Effector memory CD4-positive, alpha-beta T cell (primary cell): Measurements from ENCODE around the gene CATSPERZ.

Source experiments
- DNase-seq, 3 donors: peaks; one replicate each; pipeline ENCODE4 v3.0.0-alpha.2; 2020
- H3K27ac ChIP-seq: 2 replicates; pipeline ENCODE4 v1.7.0; 2013; ENCODE audit warnings: mild to moderate bottlenecking, low read length, moderate library complexity; ENCODE audit not compliant: insufficient read depth, poor library complexity, severe bottlenecking
- H3K27me3 ChIP-seq: replicated peaks from 2 replicates; pipeline ENCODE4 v1.7.0; 2013; ENCODE audit warnings: mild to moderate bottlenecking, low read length; ENCODE audit not compliant: insufficient read depth, control insufficient read depth, poor library complexity, severe bottlenecking
- H3K36me3 ChIP-seq: 2 replicates; pipeline ENCODE4 v1.7.0; 2013; ENCODE audit warnings: mild to moderate bottlenecking, low read length, moderate library complexity; ENCODE audit not compliant: control insufficient read depth, insufficient read depth
- H3K4me1 ChIP-seq: 2 replicates; pipeline ENCODE4 v1.7.0; 2013; ENCODE audit warnings: low read length, mild to moderate bottlenecking; ENCODE audit not compliant: control insufficient read depth, insufficient read depth, poor library complexity, severe bottlenecking
- H3K4me3 ChIP-seq: 2 replicates; pipeline ENCODE4 v1.7.0; 2013; ENCODE audit warnings: low read length, low read depth, mild to moderate bottlenecking; ENCODE audit not compliant: insufficient read depth, poor library complexity, severe bottlenecking
- H3K9me3 ChIP-seq: 2 replicates; pipeline ENCODE4 v1.7.0; 2013; ENCODE audit warnings: mild to moderate bottlenecking, low read length, moderate library complexity; ENCODE audit not compliant: control insufficient read depth
- total RNA-seq, 3 donors: gene quantifications; one replicate each; lab custom pipeline; 2026; lab: John Stamatoyannopoulos, UW

Gene CATSPERZ, protein sequence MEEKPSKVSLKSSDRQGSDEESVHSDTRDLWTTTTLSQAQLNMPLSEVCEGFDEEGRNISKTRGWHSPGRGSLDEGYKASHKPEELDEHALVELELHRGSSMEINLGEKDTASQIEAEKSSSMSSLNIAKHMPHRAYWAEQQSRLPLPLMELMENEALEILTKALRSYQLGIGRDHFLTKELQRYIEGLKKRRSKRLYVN
- total RNA-seq, result 0 reads per million in 3 donors

GRCh38 chr11:64299847-64300648 lies at the start of gene CATSPERZ:
TSS of gene CATSPERZ (plus strand) at chr11:64300358. CDS start at chr11:64300411, 53 bp downstream.
- Histone ChIP-seq H3K36me3 (no peaks in the 10 kb centered on the region), H3K4me3 (peak within 1 kb of the TSS; percentile 55), H3K27me3 (peaks cover 64% of the 10 kb centered on the region), H3K27ac (peak within 1 kb of the TSS; percentile 23), H3K4me1 (peaks cover 41% of the 10 kb centered on the region), H3K9me3 (no peaks in the 10 kb centered on the region)
- no peak for DNase-seq

- no peaks in the 10 kb centered on the region for H3K36me3 ChIP-seq
- no peaks in the 10 kb centered on the region for H3K9me3 ChIP-seq
- no peaks in the 10 kb centered on the region for H3K27me3 ChIP-seq
- peak overlapping the region; percentile 58 for H3K4me3 ChIP-seq
- H3K27ac ChIP-seq, result no peak overlapping the region
- DNase-seq, result no peak
- H3K4me1 ChIP-seq, result peaks cover 37% of the 10 kb centered on the region
These were observed 49.6 kb upstream of the CATSPERZ start for GRCh38 chr11:64250415-64251015.

DNA sequence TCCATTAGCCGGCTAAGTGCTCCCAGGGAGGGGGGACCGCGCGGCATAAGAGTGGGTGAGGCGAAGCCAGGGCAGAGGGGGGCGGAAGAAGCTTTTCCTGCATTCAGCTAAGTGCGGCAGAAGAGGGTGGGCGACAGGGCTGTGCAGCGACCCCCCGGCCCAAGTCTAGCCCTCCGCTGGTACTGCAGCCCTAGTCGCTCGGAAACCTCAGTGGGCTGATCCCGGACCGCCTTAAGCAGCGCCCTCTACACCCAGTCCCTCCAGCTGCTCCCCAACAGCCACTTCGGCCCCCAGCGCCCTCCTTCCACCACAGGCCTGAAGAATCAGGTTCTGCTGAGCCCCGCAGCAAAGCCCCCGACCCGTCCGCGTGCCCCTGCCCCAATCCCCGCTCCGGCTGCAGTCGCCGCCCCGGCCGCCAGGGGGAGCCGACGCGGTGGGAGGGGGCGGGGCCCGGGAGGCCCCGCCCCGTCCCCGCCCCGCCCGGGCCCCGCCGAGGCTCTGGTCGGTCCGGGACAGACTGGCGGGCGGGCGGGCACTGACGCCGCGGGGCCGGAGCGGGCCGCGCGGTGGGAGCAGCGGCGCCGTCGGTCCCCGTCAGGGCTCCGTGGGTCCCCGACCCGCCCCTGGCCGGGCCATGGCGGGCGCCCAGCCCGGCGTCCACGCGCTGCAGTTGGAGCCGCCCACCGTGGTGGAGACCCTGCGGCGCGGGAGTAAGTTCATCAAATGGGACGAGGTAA lies 49.0 kb upstream of the CATSPERZ start, which contains the start of gene PLCB3:
Gene PLCB3, plus strand, starts transcription at position 515 of the 737 bp plus-strand sequence. Its CDS starts 120 bp downstream, at position 635.
- Histone ChIP-seq H3K4me3 (peak within 1 kb of the TSS; percentile 65), H3K4me1 (peaks cover 32% of the 10 kb centered on the region), H3K27me3 (no peaks in the 10 kb centered on the region), H3K9me3 (no peaks in the 10 kb centered on the region), H3K27ac (no peak within 1 kb of the TSS), H3K36me3 (no peaks in the 10 kb centered on the region)
- DNase-seq, result peak; percentile 50 to 56 (median 54)

DNA sequence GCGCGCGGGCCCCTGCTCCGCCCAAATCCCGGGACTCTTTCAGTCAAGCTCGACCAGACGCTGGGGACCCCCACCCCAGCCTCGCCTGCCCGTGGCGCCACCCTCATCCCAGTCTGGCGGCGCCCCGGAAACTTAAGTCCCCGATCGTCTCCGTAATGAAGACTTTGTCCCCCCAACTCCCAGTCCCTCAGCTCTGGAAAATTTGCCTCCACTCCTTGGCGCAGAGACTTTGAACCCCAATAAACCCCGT lies 48.5 kb upstream of the CATSPERZ start:
- H3K27me3 ChIP-seq, result no peaks in the 10 kb centered on the region
- no peaks in the 10 kb centered on the region for H3K9me3 ChIP-seq
- no peaks in the 10 kb centered on the region for H3K36me3 ChIP-seq
- no peak for DNase-seq
- peak overlapping the region; percentile 65 for H3K4me3 ChIP-seq
- peaks cover 32% of the 10 kb centered on the region for H3K4me1 ChIP-seq
- H3K27ac ChIP-seq, result no peak overlapping the region

GRCh38 chr11:64252003-64252872 lies 47.9 kb upstream of the CATSPERZ start:
- no peaks in the 10 kb centered on the region for H3K27me3 ChIP-seq
- H3K4me1 ChIP-seq, result peaks cover 32% of the 10 kb centered on the region
- H3K4me3 ChIP-seq, result peak overlapping the region; percentile 65
- H3K36me3 ChIP-seq, result no peaks in the 10 kb centered on the region
- no peak overlapping the region for H3K27ac ChIP-seq
- H3K9me3 ChIP-seq, result no peaks in the 10 kb centered on the region
- no peak for DNase-seq

DNA sequence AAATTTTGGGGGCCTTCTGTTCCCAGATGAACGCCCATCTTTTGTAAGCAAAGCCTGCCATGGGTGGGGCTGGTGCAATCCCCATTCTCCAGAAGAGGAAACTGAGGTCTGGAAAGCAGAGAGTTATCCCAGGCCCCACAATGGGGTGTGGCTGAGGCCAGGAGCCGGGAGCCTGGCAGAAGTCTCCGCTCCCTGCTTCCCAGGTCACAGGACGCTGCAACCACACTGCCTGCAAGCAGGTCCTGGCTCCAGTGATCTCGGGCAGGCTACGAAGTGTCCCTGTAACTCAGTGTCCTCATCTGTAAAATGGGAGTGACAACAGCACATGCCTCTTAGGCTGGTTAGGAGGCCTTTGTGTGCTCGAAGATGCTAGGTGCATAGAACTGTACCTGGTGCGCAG lies 47.1 kb upstream of the CATSPERZ start:
- H3K36me3 ChIP-seq, result no peaks in the 10 kb centered on the region
- no peaks in the 10 kb centered on the region for H3K27me3 ChIP-seq
- no peak overlapping the region for H3K4me3 ChIP-seq
- no peaks in the 10 kb centered on the region for H3K9me3 ChIP-seq
- peaks cover 25% of the 10 kb centered on the region for H3K4me1 ChIP-seq
- H3K27ac ChIP-seq, result no peak overlapping the region
- no peak for DNase-seq

DNA sequence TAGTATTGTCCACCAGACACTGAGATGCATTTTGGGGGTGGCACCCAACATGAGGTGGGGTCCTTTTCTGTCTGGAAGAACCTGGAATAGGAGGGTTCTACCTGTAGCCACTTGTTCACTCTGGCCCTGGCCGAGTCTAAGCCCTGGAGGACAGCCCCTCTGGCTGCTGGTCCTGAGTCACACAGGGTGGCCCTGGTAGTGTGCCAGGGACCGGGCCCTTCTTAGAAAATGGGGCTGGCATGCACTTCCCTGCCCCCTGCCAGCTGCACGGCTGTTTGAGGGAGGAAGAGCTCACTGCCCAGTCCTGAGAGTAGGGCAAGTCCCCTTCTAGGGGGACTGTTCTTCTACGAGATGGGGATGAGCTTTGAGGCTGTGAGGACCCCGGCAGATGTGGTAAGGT lies 46.7 kb upstream of the CATSPERZ start:
- no peak for DNase-seq
- H3K4me1 ChIP-seq, result peaks cover 25% of the 10 kb centered on the region
- no peaks in the 10 kb centered on the region for H3K9me3 ChIP-seq
- no peaks in the 10 kb centered on the region for H3K27me3 ChIP-seq
- H3K27ac ChIP-seq, result no peak overlapping the region
- H3K4me3 ChIP-seq, result no peak overlapping the region
- no peaks in the 10 kb centered on the region for H3K36me3 ChIP-seq

GRCh38 chr11:64254326-64254725 lies 45.8 kb upstream of the CATSPERZ start:
- DNase-seq, result no peak
- Histone ChIP-seq H3K36me3 (no peaks in the 10 kb centered on the region), H3K27me3 (no peaks in the 10 kb centered on the region), H3K4me3 (no peak overlapping the region), H3K9me3 (no peaks in the 10 kb centered on the region), H3K4me1 (peaks cover 25% of the 10 kb centered on the region), H3K27ac (no peak overlapping the region)
